CD4-positive, alpha-beta T cell treated with Interleukin-2 at 100 ng/mL for 4 hours (primary cell): ENCODE data around the gene LGALS7.
A peak's percentile ranks its signal among the peaks of the same experiment; 100 is the strongest.
"Not testable (repeated sequence)": the region's sequence is repeated elsewhere in the genome, so short reads cannot be mapped to it uniquely, and the experiment has no call there.

Experiments
- DNase-seq: peaks from one replicate; pipeline ENCODE4 v3.0.0-alpha.2; 2020; ENCODE audit warnings: low spot score

LGALS7 gene

DNA sequence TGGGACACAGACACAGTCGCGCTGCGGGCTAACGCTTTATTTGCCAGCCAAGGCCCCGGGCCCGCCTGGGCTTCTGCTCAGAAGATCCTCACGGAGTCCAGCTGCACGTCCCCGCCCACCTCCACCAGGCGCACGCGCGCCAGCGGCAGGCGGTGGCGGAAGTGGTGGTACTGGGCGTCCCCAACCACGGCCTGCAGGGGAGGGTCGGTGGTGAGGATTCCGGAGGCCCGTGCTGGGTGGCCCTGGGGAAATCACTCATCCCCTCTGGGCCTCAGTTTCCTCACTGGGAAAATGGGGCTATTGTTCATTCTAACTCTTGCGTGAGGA lies 2.4 kb downstream of the LGALS7 start:
- DNase-seq, result not testable (repeated sequence)

DNA sequence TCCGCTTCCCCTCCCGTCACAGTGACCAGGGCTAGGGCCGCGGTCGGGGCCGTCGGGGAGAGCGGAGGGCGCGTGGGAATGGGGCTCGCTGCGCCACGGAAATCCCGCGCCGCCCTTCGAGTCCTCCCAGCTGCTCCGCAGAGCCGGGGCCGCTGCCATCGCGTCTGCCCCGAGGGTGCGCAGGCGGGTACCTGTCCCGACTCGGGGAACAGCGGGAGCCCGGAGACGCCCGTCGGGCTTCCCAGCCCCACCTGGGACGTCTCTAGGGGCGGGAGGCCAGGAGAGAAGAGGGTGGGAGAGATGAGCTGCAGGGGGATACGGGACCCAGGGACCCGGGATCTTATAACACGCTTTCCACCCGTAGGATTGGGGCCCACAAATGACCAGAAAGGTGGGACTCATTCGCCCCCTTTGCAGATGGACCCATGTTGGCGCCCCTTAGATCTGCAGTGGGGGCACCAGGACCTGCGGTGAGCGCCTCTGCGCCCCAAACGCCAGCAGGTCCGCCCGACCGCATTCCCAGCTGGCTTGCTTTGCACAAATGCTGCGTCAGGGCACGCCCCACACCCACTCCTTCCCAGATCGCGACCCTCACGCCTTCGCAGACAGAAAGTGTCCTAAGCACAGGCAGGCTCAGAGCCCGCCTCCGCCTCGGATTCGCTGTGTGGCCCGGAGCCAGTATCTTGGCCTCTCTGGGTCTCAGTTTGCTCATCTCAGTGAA lies 2.9 kb downstream of the LGALS7 start:
- not testable (repeated sequence) for DNase-seq

DNA sequence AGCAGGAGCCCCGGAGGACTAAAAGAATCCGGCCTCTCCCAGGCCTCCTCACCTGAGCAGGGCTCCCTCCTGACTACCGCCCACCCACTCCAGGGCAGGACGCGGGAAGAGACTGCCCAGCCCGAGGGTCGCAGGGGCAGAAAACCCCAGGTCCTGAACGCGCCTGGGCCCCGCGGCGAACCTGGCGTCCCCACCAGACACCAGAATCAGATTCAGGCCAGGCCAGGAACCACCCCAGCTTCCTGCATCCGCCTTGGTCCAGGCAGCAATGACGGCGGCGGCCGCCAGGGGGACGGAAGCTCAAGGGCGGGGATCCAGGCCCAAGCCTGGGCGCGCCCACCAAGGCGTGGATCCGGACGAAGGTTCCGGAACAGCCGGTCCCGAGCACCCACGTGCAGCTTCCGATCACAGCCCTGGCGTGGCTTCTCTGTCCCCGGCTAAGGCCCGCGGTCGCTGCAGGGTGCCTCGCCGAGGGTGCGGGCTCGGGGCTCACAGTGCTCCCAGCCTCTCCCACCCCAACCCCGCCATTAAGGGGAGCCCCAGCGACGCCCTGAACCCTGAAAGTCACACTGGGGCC lies 3.6 kb downstream of the LGALS7 start:
- DNase-seq, result peak; percentile 89

DNA sequence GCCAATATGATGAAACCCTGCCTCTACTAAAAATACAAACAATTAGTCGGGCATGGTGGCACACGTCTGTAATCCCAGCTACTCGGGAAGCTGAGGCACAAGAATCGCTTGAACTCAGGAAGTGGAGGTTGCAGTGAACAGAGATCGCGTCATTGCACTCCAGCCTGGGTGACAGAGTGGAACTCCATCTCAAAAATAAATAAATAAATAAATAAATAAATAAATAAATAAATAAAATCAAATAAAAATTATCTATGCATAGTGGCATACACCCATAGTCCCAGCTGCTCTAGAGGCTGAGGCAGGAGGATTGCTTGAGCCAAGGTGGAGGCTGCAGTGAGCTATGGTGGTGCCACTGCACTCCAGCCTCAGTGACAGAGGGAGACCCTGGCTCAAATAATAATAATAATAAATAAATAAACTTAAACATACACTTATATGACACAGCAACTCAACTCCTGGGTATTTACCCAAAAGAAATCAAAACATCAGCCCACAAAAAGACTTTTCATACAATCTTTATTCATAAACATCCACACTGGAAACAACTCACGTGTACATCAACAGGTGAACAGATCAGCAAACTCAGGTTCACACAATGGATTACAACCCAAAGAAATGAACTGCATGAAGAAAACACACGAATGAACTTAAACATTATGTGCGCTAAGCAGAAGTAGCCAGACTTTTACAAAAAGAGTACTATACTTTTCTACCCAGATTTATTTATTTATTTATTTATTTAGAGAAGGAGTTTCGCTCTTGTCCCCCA lies 6.9 kb downstream of the LGALS7 start:
- no peak for DNase-seq

DNA sequence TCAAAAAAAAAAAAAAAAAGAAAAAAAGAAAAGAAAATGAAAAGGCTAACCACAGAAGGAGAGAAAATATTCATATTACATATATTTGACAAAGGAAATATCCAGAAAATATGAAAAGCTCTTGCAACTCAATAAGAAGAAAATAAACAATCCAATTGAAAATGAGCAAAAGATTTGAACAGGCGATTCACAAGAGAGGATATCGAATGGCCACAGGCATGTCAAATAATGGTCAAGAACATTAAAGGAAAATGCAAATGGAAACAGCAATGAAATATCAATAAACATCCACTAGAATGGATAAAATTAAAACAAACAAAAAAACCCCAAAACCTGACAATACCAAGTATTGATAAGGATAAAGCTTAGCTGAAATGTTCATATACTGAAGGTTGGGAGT lies 8.1 kb downstream of the LGALS7 start:
- no peak for DNase-seq

DNA sequence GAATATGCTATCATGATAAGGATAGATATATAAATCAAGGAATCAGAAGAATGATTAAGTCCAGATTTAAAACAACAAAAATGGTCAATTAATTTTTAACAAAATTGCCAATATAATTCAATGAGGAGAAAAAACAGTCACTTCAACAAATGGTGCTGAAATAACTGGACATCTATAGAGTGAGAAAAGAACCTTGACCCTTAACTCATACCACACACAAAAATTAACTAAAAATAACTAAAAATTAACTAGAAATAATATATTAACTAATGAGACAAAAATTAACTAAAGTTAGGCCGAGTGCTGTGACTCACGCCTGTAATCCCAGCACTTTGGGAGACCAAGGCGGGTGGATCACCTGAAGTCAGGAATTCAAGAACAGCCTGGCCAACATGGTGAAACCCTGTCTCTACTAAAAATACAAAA lies 9.5 kb downstream of the LGALS7 start:
- DNase-seq, result no peak

DNA sequence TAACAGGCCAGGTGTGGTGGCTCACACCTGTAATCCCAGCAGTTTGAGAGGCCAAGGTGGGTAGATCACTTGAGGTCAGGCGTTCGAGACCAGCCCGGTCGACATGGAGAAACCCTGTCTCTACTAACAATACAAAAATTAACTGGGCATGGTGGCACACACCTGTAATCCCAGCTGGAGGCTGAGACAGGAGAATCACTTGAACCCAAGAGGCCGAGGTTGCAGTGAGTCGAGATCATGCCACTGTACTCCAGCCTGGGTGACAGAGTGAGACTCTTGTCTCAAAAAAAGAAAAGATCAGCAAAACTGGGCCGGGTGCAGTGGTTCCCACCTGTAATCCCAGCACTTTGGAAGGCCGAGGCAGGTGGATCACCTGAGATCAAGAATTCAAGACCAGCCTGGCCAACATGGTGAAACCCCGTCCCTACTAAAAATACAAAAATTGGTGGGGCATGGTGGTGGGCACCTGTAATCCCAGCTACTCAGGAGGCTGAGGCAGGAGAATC lies 11.4 kb downstream of the LGALS7 start:
- not testable (repeated sequence) for DNase-seq

DNA sequence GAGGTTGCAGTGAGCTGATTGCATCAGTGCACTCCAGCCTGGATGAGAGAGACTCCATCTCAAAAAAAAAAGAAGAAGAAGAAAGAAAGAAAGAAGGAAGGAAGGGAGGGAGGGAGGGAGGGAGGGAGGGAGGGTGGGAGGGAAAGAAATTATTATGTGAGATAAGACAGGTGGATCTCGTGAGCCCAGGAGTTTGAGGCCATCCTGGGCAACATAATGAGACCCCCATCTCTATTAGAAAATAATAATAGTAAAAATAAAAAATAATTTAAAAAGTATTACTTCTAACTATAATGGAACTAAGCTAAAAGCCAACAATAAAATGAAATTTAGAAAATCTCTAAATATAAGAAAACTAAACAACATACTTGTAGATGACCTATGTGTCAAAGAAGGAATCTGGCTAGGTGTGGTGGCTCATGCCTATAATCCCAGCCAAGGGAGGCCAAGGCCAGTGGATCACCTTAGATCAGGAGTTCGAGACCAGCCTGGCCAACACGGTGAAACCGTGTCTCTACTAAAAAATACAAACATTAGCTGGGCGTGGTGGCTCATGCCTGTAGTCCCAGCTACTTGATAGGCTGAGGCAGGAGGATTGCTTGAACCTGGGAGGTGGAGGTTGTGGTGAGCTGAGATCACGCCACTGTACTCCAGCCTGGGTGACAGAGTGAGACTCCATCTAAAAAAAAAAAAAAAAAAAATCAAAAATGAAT lies 12.4 kb downstream of the LGALS7 start:
- DNase-seq, result not testable (repeated sequence)

DNA sequence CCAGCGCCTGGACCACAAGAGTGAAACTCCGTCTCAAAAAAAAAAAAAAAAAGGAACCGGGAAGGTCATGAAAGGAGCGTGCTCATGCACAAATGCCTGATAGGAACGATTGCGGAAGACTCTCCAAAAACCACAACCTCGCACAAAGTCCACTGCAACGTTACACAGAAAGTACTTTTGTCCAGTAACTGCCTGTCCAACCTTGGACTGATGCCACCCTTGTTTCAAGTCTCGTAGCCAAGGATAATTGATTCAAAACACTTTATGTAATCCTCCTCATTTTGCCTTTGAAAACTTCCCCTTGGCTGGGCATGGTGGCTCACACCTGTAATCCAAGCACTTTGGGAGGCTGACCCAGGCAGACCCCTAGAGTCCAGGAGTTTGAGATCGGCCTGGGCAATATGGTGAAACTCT lies 13.7 kb downstream of the LGALS7 start:
- no peak for DNase-seq

DNA sequence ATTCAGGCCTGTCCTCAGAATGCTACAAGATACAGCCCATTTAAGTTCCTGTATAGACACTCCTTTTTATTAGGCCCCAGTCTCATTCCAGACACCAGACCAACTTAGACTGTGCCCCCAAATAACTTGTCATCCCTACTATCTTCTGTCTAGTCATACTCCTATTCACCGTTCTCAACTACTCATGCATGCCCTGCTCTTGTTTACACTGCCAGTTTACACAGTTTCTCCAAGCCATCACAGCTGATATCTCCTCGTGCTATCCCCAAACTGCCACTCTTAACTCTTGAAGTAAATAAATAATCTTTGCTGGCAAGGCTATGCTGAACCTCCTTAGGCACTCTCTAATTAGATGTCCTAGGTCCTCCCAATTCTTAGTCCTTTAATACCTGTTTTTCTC lies 19.1 kb downstream of the LGALS7 start:
- DNase-seq, result not testable (repeated sequence)

DNA sequence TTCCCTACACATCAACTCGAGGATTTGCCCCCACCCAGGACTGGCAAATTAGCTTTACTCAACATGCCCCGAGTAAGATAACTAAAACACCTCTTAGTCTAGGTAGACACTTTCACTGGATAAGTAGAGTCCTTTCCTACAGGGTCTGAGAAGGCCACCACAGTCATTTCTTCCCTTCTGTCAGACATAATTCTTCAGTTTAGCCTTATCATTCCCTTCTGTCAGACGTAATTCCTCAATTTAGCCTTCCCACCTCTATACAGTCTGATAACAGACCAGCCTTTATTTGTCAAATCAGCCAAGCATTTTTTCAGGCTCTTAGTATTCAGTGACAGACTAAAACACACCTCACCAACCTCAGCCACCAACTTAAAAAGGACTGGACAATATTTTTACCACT lies 19.5 kb downstream of the LGALS7 start:
- DNase-seq, result not testable (repeated sequence)

DNA sequence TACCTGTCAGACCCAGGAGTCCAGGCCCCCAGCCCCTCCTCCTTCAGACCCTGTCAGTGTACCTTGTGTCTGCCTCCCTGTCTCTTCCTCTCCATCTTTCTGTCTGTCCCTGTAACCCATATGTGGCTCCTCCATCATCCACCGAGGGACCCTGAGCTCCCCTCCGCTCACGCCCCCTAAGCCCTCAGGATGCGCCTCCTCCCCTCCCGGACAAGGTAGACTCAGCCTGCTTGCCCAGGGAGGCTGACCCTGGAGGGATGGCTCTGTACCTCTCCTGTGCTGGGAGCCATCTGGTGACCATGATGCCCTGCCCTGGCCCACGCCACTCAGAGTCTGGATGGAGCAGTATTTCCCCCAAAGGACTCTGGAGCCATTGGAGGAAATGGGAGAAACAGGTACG lies 28.0 kb downstream of the LGALS7 start:
- no peak for DNase-seq

DNA sequence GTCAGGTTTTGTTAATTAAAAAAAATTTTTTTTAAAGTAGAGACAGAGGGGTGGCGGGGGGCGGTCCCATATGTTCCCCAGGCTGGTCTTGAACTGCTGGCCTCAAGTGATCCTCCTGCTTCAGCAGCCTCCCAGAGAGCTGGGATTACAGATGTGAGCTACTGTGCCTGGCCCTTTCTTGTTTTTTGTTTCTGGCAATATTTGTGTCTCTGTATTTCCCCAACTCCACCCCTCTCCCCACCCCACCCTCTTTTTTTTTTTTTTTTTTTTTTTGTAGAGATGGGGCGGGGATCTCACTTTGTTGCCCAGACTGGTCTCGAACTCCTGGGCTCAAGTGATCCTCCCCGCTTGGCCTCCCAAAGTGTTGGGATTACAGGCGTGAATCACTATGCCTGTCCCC lies 28.4 kb downstream of the LGALS7 start:
- no peak for DNase-seq

DNA sequence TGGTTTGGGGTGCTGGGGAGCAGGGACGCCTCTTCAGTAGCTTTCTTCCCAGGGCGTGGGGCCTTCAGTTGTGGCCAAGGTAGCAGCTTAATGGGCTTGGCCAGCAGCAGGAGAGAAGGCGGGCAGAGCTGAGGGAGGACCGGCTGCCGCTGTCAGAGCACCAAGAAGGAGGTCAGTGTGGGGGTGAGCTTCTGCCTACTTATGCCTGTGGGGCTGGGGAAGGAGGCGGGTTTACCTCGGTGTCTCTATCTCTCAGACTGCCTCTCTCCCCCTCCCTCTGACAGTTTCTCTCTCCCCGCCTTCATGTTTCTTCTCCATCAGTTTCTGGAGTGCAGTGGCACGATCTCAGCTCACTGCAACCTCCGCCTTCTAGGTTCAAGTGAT lies 29.0 kb downstream of the LGALS7 start, which contains the start of gene CAPN12:
Gene CAPN12, minus strand, starts transcription at position 177 of the 384 bp plus-strand sequence. CDS start 309 bp downstream, outside the sequence.
- no peak for DNase-seq

DNA sequence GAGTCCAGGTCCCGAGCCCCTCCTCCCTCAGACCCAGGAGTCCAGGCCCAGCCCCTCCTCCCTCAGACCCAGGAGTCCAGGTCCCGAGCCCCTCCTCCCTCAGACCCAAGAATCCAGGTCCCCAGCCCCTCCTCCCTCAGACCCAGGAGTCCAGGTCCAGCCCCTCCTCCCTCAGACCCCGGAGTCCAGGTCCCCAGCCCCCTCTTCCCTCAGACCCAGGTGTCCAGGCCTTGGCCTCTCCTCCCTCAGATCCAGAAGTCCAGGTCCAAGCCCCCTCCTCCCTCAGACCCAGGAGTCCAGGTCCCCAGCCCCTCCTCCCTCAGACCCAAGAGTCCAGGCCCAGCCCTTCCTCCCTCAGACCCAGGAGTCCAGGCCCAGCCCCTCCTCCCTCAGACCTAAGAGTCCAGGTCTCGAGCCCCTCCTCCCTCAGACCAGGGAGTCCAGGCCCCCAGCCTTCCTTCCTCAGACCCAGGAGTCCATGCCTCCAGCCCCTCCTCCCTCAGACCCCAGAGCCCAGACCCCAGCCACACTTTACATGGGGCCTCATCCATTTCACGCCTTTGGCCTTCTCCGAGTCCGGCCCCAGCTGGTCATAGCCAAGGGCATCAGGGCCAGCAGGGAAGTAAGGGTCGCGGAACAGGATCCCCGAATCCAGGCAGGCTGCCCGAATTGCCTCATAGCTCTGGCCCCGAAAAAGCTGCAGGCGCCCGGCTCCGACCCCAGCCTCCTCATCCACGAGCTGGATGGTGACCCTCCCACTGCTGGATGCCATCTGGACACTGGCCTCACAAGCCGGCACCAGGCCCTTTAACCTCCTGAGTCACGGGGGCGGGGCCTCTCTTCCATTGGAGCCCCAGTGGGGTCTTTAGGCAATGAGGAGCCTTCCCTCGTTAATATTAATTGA lies 29.7 kb downstream of the LGALS7 start:
- DNase-seq, result no peak

DNA sequence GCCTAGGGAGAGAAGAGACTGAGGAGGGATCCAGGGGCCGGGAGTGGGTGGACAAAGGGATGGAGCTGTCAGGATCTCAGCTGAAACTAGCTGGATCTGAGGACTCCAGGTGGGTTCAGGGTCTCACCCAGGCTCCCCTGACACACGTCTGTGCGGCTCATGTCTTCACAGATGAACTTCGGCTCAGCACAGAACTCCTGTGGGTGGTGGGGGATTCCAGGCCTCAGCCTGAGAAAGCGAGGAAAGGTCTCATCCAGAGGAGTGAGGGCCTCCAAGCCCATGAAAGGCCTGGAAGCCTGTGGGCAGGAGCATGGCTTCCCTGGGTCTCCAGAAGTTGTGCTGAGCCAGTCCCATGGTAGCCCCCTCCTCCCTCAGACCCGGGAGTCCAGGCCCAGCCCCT lies 30.4 kb downstream of the LGALS7 start:
- no peak for DNase-seq

DNA sequence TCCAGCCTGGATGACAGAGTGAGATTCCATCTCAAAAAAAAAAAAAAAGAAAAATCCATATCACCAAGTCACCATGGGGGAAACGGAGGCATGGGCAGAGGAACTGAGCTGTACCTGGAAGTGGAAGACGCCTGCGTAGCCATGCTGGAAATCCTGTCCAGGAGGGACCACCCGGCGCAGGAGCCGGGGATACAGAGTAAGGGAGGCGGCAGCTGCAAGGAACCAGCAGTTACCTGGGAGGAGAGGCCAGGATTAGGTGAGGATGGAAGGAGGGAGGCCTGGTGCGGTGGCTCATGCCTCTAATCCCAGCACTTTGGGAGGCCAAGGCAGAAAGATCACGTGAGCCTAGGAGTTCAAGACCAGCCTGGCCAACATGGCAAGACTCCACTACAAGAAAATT lies 31.0 kb downstream of the LGALS7 start:
- DNase-seq, result no peak

DNA sequence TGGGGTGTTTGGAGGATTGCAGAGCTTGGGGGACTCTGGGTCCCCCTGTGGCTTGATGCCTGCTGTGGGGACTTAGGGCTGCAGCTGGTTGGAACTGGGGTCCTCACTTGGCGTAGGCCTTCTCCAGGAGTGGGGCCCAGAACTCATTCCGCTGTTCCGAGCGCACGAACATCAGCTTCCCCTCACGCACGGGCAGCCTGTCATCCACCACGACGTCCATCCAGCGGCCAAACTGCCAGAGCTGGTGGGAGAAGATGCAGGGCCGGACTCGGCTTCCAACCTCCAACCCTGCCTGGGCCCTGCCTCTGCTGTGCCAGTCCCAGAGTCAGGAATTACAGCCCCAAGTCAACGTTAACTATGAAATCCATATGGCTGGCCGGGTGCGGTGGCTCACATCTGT lies 31.6 kb downstream of the LGALS7 start:
- no peak for DNase-seq

DNA sequence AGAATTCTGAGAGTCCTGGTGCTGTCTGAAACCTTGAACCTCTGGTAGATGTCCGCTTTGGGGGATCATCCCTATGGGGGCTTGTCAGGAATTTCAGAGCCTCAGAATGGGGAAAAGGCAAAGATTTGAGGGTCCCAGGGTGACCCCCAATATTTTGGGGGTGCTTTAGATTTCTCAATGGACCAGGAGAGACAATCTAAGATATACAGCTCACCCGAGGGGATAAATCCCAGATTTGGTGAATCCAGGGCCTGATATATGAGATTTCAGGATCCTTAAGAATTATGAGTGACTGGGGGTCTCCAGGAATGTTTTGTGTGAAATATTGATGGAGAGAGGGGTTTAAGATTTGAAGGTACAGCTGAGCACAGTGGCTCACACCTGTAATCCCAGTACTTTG lies 32.4 kb downstream of the LGALS7 start:
- no peak for DNase-seq

DNA sequence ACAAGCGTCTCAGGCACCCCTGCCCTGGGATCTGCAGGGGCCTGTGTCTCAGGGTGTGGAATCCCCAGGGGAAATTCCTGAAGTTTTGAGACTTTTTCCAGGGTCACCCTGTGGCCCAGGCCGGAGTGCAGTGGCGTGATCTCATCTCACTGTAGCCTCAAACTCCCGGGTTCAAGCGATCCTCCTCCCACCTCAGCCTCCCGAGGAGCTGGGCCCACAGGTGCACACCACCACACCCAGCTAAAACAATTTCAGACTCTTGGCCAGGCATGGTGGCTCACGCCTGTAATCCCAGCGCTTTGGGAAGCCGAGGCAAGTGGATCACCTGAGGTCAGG lies 33.1 kb downstream of the LGALS7 start:
- no peak for DNase-seq

DNA sequence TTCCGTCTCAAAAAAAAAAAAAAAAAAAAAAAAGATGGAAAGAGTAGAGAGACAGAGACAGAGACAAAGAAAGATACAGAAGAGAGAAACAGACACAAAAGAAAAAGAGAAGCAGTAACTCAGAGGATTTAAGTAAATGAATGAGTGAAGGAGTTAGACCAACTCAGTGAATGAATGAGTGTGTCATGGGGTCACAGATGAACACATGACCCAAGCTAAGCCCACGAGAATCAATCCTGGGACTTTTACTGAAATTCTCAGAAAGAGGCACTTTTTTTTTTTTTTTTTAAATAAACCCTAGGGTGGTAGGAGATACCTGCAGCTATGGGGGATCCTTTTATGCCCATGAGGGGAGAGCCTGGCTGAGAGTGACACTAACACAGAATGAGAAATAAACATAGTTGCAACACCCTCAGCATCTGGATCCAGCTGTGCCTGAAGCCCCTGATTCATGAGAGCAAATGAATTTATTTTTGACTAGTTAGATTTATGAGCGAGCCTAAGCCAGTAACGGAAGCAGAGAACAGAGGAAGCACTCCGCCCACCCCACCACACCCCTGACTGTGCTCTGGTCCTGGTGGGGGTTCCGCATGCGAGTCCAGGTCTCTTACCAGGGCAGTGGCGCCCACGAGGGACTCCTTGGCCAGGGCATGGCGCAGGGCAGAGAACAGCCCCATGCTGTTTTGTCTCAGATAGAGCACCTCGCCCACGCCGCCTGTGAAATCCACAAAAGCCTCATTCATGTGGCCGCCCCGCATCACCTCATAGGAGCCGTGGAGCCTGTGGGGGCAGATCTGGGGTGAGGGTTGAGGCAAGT lies 33.7 kb downstream of the LGALS7 start:
- no peak for DNase-seq
